ENCODE data around the gene VPS37B.

GRCh38 chr12:122937622-122938091 lies 41.7 kb upstream of the VPS37B start:
- no peak for TF ChIP-seq GATA2 (IDR thresholded peaks at IDR 0.05; ENCODE audit: low read depth, low read length)
- TF ChIP-seq GATA3 (IDR thresholded peaks at IDR 0.05; ENCODE audit: low read depth, low read length), result no peak
